HG03354 (cell line): ENCODE data around the gene UMODL1.

Source experiments
- ATAC-seq: cut with Tn5 transposase; IDR thresholded peaks from one replicate; pipeline ENCODE4 v1.9.1; 2021; ENCODE audit warnings: mild to moderate bottlenecking; ENCODE audit not compliant: unreplicated experiment, poor library complexity, severe bottlenecking

UMODL1 gene

GRCh38 chr21:42071146-42071737, at the start of gene UMODL1:
Gene UMODL1 (plus strand): TSS chr21:42071317. CDS start chr21:42071317, 0 bp downstream.
- no peak for ATAC-seq

- no peak for ATAC-seq
Measured at GRCh38 chr21:42021371-42022090, 49.6 kb upstream of the UMODL1 start.

- ATAC-seq: no peak
Measured at GRCh38 chr21:42022091-42022430, 49.1 kb upstream of the UMODL1 start.

- ATAC-seq: no peak
Measured at GRCh38 chr21:42022906-42023305, 48.2 kb upstream of the UMODL1 start.

GRCh38 chr21:42025376-42026081, 45.6 kb upstream of the UMODL1 start:
- ATAC-seq: no peak

- ATAC-seq: no peak
Measured at GRCh38 chr21:42026082-42026435, 45.1 kb upstream of the UMODL1 start.

- ATAC-seq: no peak
Measured at GRCh38 chr21:42027085-42027821, 43.9 kb upstream of the UMODL1 start.

GRCh38 chr21:42027822-42028765, 43.0 kb upstream of the UMODL1 start:
- no peak for ATAC-seq

GRCh38 chr21:42028766-42029425, 42.2 kb upstream of the UMODL1 start:
- ATAC-seq: no peak

- no peak for ATAC-seq
Measured at GRCh38 chr21:42030311-42030710, 40.8 kb upstream of the UMODL1 start.

- ATAC-seq: no peak
Measured at GRCh38 chr21:42031241-42031640, 39.9 kb upstream of the UMODL1 start.

- ATAC-seq: no peak
Measured at GRCh38 chr21:42031816-42032215, 39.3 kb upstream of the UMODL1 start.

GRCh38 chr21:42032266-42032665, 38.9 kb upstream of the UMODL1 start:
- no peak for ATAC-seq

GRCh38 chr21:42032968-42033367, 38.1 kb upstream of the UMODL1 start:
- no peak for ATAC-seq

- ATAC-seq: no peak
Measured at GRCh38 chr21:42036313-42036712, 34.8 kb upstream of the UMODL1 start.

GRCh38 chr21:42037516-42037915, 33.6 kb upstream of the UMODL1 start:
- ATAC-seq: no peak

GRCh38 chr21:42037943-42038342, 33.2 kb upstream of the UMODL1 start:
- no peak for ATAC-seq

- no peak for ATAC-seq
Measured at GRCh38 chr21:42038393-42038792, 32.7 kb upstream of the UMODL1 start.

GRCh38 chr21:42038826-42039425, 32.2 kb upstream of the UMODL1 start:
- no peak for ATAC-seq
